Cardiac muscle cell (in vitro differentiated cells and primary cell): ENCODE data around the gene ILK. TPM values are rescaled to one million over a fixed set of nuclear protein-coding genes. Genes with fewer than 3 reads are reported as not detected.

Experiments used
- DNase-seq, 2 donors: peaks; one replicate each; pipeline versions ENCODE4 v3.0.0 to v3.0.0-alpha.2; 2010 to 2017; ENCODE audit warnings: low read depth in 1 of 2, low spot score in 1 of 2
- H3K27ac ChIP-seq: fragments of 200-600 bp; sonication (generic); 2 replicates; pipeline ENCODE4 v1.5.1; 2016
- H3K27me3 ChIP-seq: fragments of 200-600 bp; sonication (generic); 2 replicates; pipeline ENCODE4 v1.6.0; 2016; ENCODE audit warnings: control low read depth
- H3K36me3 ChIP-seq: fragments of 200-600 bp; sonication (generic); 2 replicates; pipeline ENCODE4 v1.5.1; 2016; ENCODE audit warnings: control low read depth
- H3K4me1 ChIP-seq: fragments of 200-600 bp; sonication (generic); 2 replicates; pipeline ENCODE4 v1.8.1; 2017; ENCODE audit warnings: low read depth, mild to moderate bottlenecking, mixed run types
- H3K4me3 ChIP-seq: fragments of 200-600 bp; sonication (generic); 2 replicates; pipeline ENCODE4 v1.5.1; 2016; ENCODE audit warnings: mild to moderate bottlenecking
- H3K9me3 ChIP-seq: fragments of 200-600 bp; sonication (generic); 2 replicates; pipeline ENCODE4 v1.5.1; 2017; ENCODE audit warnings: low read depth, mild to moderate bottlenecking, control low read depth
- CTCF ChIP-seq: IDR thresholded peaks from 2 replicates; pipeline ENCODE4 v1.5.1; 2012; ENCODE audit warnings: low read depth, mild to moderate bottlenecking, low read length
- polyA plus RNA-seq: library from polyadenylated mRNA; unstranded; fragments of >200 nt; fragmentation: Nextera tagmentation; extraction: Ambion mirVana; gene quantifications from 2 replicates; pipeline ENCODE4 v1.2.1, GENCODE V29; 2016
- total RNA-seq: library from RNA; depleted of rRNA; stranded (reverse); fragments of >200 nt; gene quantifications from 2 replicates; pipeline ENCODE4 v1.2.3, GENCODE V29; 2016

Gene ILK
- total and polyA plus RNA-seq, 2 experiments from 2014 or later = 221 to 316 TPM

GRCh38 chr11:6616596-6617250 is 13.1 kb downstream of the ILK start:
- TF ChIP-seq CTCF = no peak
- Histone ChIP-seq H3K4me3 (no peak overlapping the region), H3K27me3 (no peaks in the 10 kb centered on the region), H3K9me3 (no peaks in the 10 kb centered on the region), H3K36me3 (no peaks in the 10 kb centered on the region), H3K4me1 (no peaks in the 10 kb centered on the region), H3K27ac (no peak overlapping the region)
- no peak for DNase-seq

GRCh38 chr11:6617315-6617781 is 13.8 kb downstream of the ILK start:
- no peak overlapping the region for H3K4me3 ChIP-seq
- no peaks in the 10 kb centered on the region for H3K4me1 ChIP-seq
- no peak overlapping the region for H3K27ac ChIP-seq
- no peaks in the 10 kb centered on the region for H3K27me3 ChIP-seq
- H3K9me3 ChIP-seq = no peaks in the 10 kb centered on the region
- H3K36me3 ChIP-seq = no peaks in the 10 kb centered on the region
- no peak for DNase-seq
- no peak for TF ChIP-seq CTCF

GRCh38 chr11:6618117-6619003 is 14.8 kb downstream of the ILK start:
- peak in 1 of 2 donors; percentile 89 for DNase-seq
- Histone ChIP-seq H3K4me3 (peak overlapping the region; percentile 63), H3K36me3 (no peaks in the 10 kb centered on the region), H3K9me3 (no peaks in the 10 kb centered on the region), H3K27ac (peak overlapping the region; percentile 70), H3K27me3 (no peaks in the 10 kb centered on the region), H3K4me1 (no peaks in the 10 kb centered on the region)
- peak; percentile 16 for TF ChIP-seq CTCF

GRCh38 chr11:6619004-6619745 is 15.6 kb downstream of the ILK start, which contains the start of gene TPP1:
Gene TPP1, minus strand, starts transcription at chr11:6619422. Its CDS starts 22 bp downstream, at chr11:6619400.
- H3K36me3 ChIP-seq = no peaks in the 10 kb centered on the region
- H3K4me3 ChIP-seq = peak within 1 kb of the TSS; percentile 63
- H3K9me3 ChIP-seq = no peaks in the 10 kb centered on the region
- TF ChIP-seq CTCF = no peak
- no peaks in the 10 kb centered on the region for H3K4me1 ChIP-seq
- H3K27me3 ChIP-seq = no peaks in the 10 kb centered on the region
- H3K27ac ChIP-seq = peak within 1 kb of the TSS; percentile 70
- DNase-seq = peak; percentile 94 to 95

- Histone ChIP-seq H3K9me3 (no peaks in the 10 kb centered on the region), H3K4me3 (no peak overlapping the region), H3K4me1 (no peaks in the 10 kb centered on the region), H3K27me3 (no peaks in the 10 kb centered on the region), H3K36me3 (peaks cover 9% of the 10 kb centered on the region), H3K27ac (no peak overlapping the region)
- no peak for TF ChIP-seq CTCF
- no peak for DNase-seq
Measured at GRCh38 chr11:6620636-6621035, 17.1 kb downstream of the ILK start.
